Measurements from ENCODE around the gene CERK. TPM values are rescaled to one million over a fixed set of nuclear protein-coding genes. Genes with fewer than 3 reads are reported as not detected.

CERK gene
- total RNA-seq, 2 donors from 2014 or later, result 10.2 to 18.0 TPM

DNA sequence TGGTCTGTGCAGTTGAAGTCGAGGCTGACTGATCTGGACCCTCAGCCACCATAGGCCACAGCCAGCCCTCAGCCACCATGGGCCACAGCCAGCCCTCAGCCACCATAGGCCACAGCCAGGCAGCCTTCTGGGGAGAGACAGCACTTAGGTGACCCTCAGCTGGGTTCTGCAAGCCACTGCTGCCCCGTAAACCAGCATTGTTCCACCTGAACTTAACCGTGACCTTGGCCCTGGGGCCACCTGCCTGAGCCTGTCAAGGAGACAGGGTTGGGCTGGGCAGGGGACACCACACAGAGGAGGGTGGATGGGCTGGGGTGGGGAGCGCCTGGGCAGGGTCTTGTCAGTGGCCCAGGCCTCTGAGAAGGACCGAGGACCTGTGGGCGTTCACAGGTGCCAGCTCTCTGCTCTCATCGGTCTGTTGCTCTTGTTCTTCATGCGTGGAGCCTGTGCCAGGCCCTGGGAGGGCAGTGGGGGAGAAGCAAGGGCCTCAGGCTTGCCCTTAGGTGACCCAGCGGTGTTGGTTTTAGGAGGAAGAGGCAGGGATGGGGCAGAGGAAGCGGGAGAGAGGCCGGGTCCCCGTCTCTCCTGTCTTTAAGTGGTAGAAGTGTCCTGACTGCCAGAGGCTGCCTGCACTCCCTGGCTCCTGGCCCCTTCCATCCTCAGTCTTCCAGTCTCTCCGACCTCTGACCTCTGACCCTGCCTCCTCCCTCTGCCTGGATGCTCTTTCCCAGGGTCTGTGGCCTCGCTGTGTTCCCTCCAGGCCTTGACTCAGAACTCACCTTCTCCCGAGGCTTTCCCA is 81.0 kb downstream of the CERK start:
- Histone ChIP-seq H3K9me3 (no peaks in the 10 kb centered on the region), H3K36me3 (no peaks in the 10 kb centered on the region), H3K27me3 (replicated peaks; ENCODE audit: insufficient read depth) (peaks cover 12% of the 10 kb centered on the region), H3K27ac (no peak overlapping the region), H3K4me1 (replicated peaks) (peaks cover 8% of the 10 kb centered on the region), H3K4me3 (no peak overlapping the region)
- TF ChIP-seq POLR2AphosphoS5 (IDR thresholded peaks at IDR 0.05), result no peak
- TF ChIP-seq, protein P1, sequence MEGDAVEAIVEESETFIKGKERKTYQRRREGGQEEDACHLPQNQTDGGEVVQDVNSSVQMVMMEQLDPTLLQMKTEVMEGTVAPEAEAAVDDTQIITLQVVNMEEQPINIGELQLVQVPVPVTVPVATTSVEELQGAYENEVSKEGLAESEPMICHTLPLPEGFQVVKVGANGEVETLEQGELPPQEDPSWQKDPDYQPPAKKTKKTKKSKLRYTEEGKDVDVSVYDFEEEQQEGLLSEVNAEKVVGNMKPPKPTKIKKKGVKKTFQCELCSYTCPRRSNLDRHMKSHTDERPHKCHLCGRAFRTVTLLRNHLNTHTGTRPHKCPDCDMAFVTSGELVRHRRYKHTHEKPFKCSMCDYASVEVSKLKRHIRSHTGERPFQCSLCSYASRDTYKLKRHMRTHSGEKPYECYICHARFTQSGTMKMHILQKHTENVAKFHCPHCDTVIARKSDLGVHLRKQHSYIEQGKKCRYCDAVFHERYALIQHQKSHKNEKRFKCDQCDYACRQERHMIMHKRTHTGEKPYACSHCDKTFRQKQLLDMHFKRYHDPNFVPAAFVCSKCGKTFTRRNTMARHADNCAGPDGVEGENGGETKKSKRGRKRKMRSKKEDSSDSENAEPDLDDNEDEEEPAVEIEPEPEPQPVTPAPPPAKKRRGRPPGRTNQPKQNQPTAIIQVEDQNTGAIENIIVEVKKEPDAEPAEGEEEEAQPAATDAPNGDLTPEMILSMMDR (IDR thresholded peaks at IDR 0.05), result no peak
- no peak for TF ChIP-seq POLR2A (IDR thresholded peaks at IDR 0.05)
- WGBS, result 93% methylated on average over 15 of the region's 15 CpGs
- DNase-seq (ENCODE audit: low spot score), result no peak
- intact Hi-C loops (cut with DNase I), result no loop called here

DNA sequence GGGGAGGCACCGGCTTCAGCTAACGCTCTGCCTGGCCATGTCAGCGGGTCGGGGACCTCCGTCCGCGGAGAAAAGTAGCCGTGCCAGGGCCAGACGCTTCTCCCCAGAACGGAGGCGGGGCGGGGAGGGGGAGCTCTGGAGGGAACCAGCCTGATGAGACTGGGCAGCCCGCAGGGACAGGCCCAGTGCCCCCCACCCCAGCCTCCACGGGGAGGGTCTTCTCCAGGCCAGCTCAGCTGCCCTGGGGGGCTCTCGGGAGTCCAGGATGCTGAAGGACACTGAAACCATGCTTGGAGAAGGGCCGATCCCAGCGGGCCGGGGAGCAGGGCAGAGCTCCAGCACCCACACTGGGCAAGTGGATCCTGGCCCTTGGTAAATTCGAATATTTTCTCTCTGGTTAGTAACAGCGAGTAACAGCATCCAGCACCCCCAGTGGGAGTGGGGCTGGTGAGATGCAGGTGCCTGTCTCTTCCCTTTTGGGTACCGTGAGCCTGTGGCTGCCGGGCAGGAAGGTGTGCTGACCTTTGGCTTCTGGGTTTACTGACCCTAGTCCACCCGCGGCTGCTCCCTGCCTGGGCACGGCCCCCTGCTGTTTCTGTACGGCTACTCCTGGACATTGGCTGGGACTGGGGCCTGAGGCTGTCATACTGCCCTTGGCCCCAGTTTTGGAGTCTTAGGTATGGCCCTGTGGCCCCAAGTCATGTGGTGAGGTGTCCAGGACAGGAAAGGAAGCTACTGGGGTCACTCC is 82.0 kb downstream of the CERK start:
- H3K4me3 ChIP-seq, result no peak overlapping the region
- TF ChIP-seq, protein P1 (IDR thresholded peaks at IDR 0.05), result no peak
- TF ChIP-seq POLR2AphosphoS5 (IDR thresholded peaks at IDR 0.05) (no peak), POLR2A (IDR thresholded peaks at IDR 0.05) (no peak)
- H3K27me3 ChIP-seq (replicated peaks; ENCODE audit: insufficient read depth), result peaks cover 12% of the 10 kb centered on the region
- no peaks in the 10 kb centered on the region for H3K36me3 ChIP-seq
- peaks cover 8% of the 10 kb centered on the region for H3K4me1 ChIP-seq (replicated peaks)
- intact Hi-C loops (cut with DNase I), result no loop called here
- 81% methylated on average over 26 of the region's 26 CpGs for WGBS
- no peak for DNase-seq (ENCODE audit: low spot score)
- no peak overlapping the region for H3K27ac ChIP-seq
- H3K9me3 ChIP-seq, result no peaks in the 10 kb centered on the region

DNA sequence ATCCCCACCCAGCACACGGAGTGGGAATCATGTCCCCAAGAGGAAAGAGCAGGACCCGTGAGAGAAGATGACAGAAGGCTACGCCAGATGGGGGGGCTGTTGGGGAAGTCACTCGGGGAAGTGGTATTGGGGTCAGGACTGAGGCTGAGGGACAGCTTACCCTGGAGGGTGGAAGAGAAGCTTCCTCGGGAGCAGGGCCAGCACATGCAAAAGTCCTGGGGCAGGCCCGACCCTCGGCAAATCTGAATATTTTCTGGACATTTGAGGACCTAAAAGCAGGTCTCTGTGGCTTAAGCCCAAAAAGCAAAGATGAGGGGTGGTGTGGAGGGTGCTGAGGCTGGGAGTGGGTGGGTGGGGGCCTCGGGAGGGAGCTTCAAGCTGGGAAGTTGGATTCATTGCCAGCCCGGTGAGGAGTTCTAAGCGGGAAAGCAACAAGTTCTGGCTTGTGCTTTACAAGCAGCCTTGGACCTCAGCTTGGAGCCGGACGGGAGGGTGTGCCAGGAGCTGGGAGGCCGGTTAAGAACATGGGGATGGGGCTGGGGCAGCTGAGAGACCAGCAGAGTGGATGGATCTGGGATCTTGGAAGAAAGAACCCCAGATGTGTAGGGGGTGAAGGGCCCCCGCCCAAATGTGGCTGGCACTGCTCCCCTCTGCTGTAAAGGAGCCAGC is 83.0 kb downstream of the CERK start:
- WGBS, result 56% methylated on average over 14 of the region's 14 CpGs
- H3K27ac ChIP-seq, result no peak overlapping the region
- H3K36me3 ChIP-seq, result no peaks in the 10 kb centered on the region
- no peaks in the 10 kb centered on the region for H3K9me3 ChIP-seq
- no peaks in the 10 kb centered on the region for H3K4me1 ChIP-seq (replicated peaks)
- peaks cover 12% of the 10 kb centered on the region for H3K27me3 ChIP-seq (replicated peaks; ENCODE audit: insufficient read depth)
- intact Hi-C loops (cut with DNase I), result loop anchor here (5.0 kb wide), 1 partner anchor 78 kb away; no protein-coding TSS in a partner anchor
- DNase-seq (ENCODE audit: low spot score), result peak; percentile 36
- TF ChIP-seq, protein P1 (IDR thresholded peaks at IDR 0.05), result no peak
- TF ChIP-seq POLR2A (IDR thresholded peaks at IDR 0.05) (no peak), POLR2AphosphoS5 (IDR thresholded peaks at IDR 0.05) (no peak)
- no peak overlapping the region for H3K4me3 ChIP-seq

DNA sequence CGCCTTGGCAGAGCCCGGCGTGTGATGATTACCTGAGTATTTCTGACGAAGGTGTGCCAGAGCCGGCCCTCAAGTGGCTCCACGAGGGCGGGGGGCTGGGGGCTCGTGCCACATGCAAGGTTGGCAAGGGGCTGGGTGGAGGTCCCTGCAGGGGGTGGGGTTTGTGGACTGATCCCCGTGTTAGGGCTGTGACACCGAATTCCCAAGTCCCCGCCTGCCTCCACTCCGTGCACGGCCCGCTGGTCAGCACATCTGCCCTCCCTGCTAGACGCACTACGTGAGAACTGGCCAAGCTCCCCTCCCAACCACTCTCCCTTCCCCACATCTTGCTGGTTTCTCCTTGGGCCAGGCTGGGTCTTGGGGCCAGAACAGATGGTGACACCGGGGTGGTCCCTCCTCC is 83.6 kb downstream of the CERK start:
- intact Hi-C loops (cut with DNase I), result loop anchor here (5.0 kb wide), 1 partner anchor 77 kb away; no protein-coding TSS in a partner anchor
- Histone ChIP-seq H3K9me3 (no peaks in the 10 kb centered on the region), H3K36me3 (no peaks in the 10 kb centered on the region), H3K4me1 (replicated peaks) (peaks cover 6% of the 10 kb centered on the region), H3K27me3 (replicated peaks; ENCODE audit: insufficient read depth) (peaks cover 12% of the 10 kb centered on the region), H3K4me3 (no peak overlapping the region), H3K27ac (no peak overlapping the region)
- DNase-seq (ENCODE audit: low spot score), result no peak
- no peak for TF ChIP-seq POLR2A (IDR thresholded peaks at IDR 0.05)
- 95% methylated on average over 17 of the region's 17 CpGs for WGBS

DNA sequence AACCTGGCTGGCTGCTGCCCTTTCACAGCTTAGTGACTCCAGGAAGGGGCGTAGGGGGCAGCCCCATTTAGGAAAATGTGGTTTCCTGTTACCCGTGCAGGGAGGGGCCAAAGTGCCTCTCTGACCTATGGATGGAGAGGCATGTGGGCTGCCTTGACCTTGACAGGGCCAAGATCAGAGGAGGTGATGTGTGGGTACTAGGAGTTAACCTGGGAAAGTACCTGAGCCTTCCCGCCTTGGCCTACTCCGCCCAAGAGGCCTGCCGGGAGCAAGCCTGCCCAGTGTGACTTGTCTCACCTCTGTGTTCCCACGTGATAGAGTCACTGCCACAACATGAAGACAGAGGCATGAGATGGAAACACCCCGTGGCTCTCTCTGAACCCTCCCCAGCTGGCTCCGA is 84.5 kb downstream of the CERK start:
- Histone ChIP-seq H3K27me3 (replicated peaks; ENCODE audit: insufficient read depth) (peaks cover 12% of the 10 kb centered on the region), H3K27ac (no peak overlapping the region), H3K4me3 (no peak overlapping the region), H3K9me3 (no peaks in the 10 kb centered on the region), H3K36me3 (no peaks in the 10 kb centered on the region), H3K4me1 (replicated peaks) (peaks cover 11% of the 10 kb centered on the region)
- TF ChIP-seq, protein P1 (IDR thresholded peaks at IDR 0.05), result no peak
- TF ChIP-seq POLR2A (IDR thresholded peaks at IDR 0.05) (no peak), POLR2AphosphoS5 (IDR thresholded peaks at IDR 0.05) (no peak)
- whole genome bisulfite sequencing, result 76% methylated on average over 8 of the region's 8 CpGs
- no peak for DNase-seq (ENCODE audit: low spot score)
- intact Hi-C loops (cut with DNase I), result loop anchor here (5.0 kb wide), 1 partner anchor 76 kb away; no protein-coding TSS in a partner anchor
